ENCODE results near the gene RALGPS2. TPM values are rescaled to one million over a fixed set of nuclear protein-coding genes. Genes with fewer than 3 reads are reported as not detected.

The RALGPS2 gene
- total RNA-seq, 6 experiments from 2014 or later: 21.0 to 38.3 (median 28.4) TPM

DNA sequence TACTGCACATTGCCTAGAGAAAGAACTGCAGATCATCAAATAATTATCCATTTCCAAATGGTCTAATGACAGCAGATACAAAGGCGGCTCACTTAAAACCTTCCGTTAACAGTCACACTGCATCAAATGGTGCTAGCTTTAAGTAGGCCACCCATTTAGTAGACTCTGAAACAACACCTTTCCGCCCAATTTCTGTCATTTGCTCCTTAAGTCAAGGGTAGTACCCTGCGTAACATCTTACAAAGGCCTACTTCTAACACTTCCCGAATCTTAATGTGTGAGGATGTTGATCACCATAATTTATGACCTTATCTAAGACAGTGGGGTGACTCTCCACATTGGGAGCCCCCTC is 692 bp upstream of the RALGPS2 start:
- ATAC-seq (no peak), DNase-seq (no peak)
- intact Hi-C loops (cut with DNase I): no loop called here
- Histone ChIP-seq H3K4me3 (peak overlapping the region; percentile 80 to 83 (median 83)), H3K36me3 (no peaks in the 10 kb centered on the region), H3K27ac (peak overlapping the region; percentile 94 to 96 (median 96)), H3K27me3 (no peaks in the 10 kb centered on the region), H3K4me1 (peaks cover 0 to 10% (median 0%) of the 10 kb centered on the region in 4 donors), H3K9me3 (no peaks in the 10 kb centered on the region)
- WGBS (ENCODE audit: insufficient coverage, low coverage, low lambda C conversion rate, missing lambda C conversion rate): 76% methylated on average over 5 of the region's 5 CpGs
- TF ChIP-seq, protein P1, sequence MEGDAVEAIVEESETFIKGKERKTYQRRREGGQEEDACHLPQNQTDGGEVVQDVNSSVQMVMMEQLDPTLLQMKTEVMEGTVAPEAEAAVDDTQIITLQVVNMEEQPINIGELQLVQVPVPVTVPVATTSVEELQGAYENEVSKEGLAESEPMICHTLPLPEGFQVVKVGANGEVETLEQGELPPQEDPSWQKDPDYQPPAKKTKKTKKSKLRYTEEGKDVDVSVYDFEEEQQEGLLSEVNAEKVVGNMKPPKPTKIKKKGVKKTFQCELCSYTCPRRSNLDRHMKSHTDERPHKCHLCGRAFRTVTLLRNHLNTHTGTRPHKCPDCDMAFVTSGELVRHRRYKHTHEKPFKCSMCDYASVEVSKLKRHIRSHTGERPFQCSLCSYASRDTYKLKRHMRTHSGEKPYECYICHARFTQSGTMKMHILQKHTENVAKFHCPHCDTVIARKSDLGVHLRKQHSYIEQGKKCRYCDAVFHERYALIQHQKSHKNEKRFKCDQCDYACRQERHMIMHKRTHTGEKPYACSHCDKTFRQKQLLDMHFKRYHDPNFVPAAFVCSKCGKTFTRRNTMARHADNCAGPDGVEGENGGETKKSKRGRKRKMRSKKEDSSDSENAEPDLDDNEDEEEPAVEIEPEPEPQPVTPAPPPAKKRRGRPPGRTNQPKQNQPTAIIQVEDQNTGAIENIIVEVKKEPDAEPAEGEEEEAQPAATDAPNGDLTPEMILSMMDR (IDR thresholded peaks at IDR 0.05): no peak

- TF ChIP-seq POLR2A (IDR thresholded peaks at IDR 0.05): no peak
- TF ChIP-seq, protein P1 (IDR thresholded peaks at IDR 0.05): peak in 1 of 4 donors; percentile 20
- ATAC-seq (peak; percentile 34 to 62 (median 54)), DNase-seq (peak; percentile 62 to 80 (median 75))
- Histone ChIP-seq H3K36me3 (no peaks in the 10 kb centered on the region), H3K4me3 (peak overlapping the region; percentile 80 to 83 (median 83)), H3K27me3 (no peaks in the 10 kb centered on the region), H3K27ac (peak overlapping the region; percentile 94 to 96 (median 96)), H3K4me1 (peaks cover 0 to 12% (median 0%) of the 10 kb centered on the region in 4 donors), H3K9me3 (no peaks in the 10 kb centered on the region)
- intact Hi-C loops (cut with DNase I): no loop called here
- WGBS (ENCODE audit: insufficient coverage, low coverage, low lambda C conversion rate, missing lambda C conversion rate): no CpG with 5 or more reads among the region's 75 CpGs
Observed at GRCh38 chr1:178725466-178726086, 532 bp downstream of the RALGPS2 start.

GRCh38 chr1:178726087-178726517 is 1.1 kb downstream of the RALGPS2 start:
- Histone ChIP-seq H3K36me3 (no peaks in the 10 kb centered on the region), H3K9me3 (no peaks in the 10 kb centered on the region), H3K27me3 (no peaks in the 10 kb centered on the region), H3K4me3 (peak overlapping the region; percentile 80 to 83 (median 83)), H3K27ac (peak overlapping the region; percentile 94 to 96 (median 96)), H3K4me1 (peaks cover 0 to 12% (median 0%) of the 10 kb centered on the region in 4 donors)
- intact Hi-C loops (cut with DNase I): no loop called here
- WGBS (ENCODE audit: insufficient coverage, low coverage, low lambda C conversion rate, missing lambda C conversion rate): under 1% methylated on average over 16 of the region's 21 CpGs
- DNase-seq (peak; percentile 83 to 94 (median 92)), ATAC-seq (peak; percentile 82 to 91 (median 87))
- TF ChIP-seq POLR2A (IDR thresholded peaks at IDR 0.05): peak; percentile 65
- TF ChIP-seq, protein P1 (IDR thresholded peaks at IDR 0.05): no peak

DNA sequence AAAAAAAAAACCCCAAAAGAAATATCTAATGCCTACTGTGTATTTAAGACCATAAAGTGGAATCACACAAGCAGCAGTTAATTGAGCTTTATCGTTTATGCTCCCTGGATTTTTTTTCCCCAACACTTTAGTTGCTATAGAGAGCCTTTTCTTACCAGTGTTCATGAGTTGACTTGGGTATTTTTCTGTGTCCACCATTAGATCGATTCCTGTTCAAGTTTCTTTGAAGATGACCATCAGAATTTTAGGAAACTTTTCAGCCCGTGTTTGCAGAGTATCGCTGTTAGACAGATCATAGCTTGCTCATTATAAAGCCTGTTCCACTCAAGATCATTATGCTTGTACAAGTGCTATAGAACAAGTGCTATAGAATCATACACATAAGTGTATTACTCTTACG is 1.5 kb downstream of the RALGPS2 start:
- peak; percentile 0 to 7 (median 4) for ATAC-seq
- H3K27ac ChIP-seq: peak overlapping the region; percentile 71 to 96 (median 94)

More for the DNA sequence above, 1.5 kb downstream of the RALGPS2 start:
- Histone ChIP-seq H3K27me3 (no peaks in the 10 kb centered on the region), H3K4me3 (peak overlapping the region; percentile 9 to 83 (median 80)), H3K9me3 (no peaks in the 10 kb centered on the region), H3K36me3 (no peaks in the 10 kb centered on the region), H3K4me1 (peaks cover 0 to 12% (median 0%) of the 10 kb centered on the region in 4 donors)
- 15% methylated on average over 5 of the region's 5 CpGs for WGBS (ENCODE audit: insufficient coverage, low coverage, low lambda C conversion rate, missing lambda C conversion rate)
- TF ChIP-seq, protein P1 (IDR thresholded peaks at IDR 0.05): no peak
- TF ChIP-seq POLR2A (IDR thresholded peaks at IDR 0.05): no peak
- intact Hi-C loops (cut with DNase I): no loop called here
- no peak for DNase-seq

Data from right lobe of liver (tissue), 6 donors.